Vagina (tissue), 2 donors: ENCODE data around the gene CCDC177. TPM values are rescaled to one million over a fixed set of nuclear protein-coding genes. Genes with fewer than 3 reads are reported as not detected.

Experiments used
- DNase-seq, 2 donors: peaks; one replicate each; pipeline ENCODE4 v3.0.0-alpha.2; 2017; ENCODE audit errors: extremely low spot score in 2 of 2
- H3K27ac ChIP-seq: fragments of 200-600 bp; sonication (generic); one replicate; pipeline ENCODE4 v1.5.1; 2019
- H3K27me3 ChIP-seq: fragments of 200-600 bp; sonication (generic); one replicate; pipeline ENCODE4 v1.5.1; 2019
- H3K36me3 ChIP-seq, 2 donors: fragments of 200-600 bp; sonication (generic); one replicate each; pipeline ENCODE4 v1.5.1; 2017 to 2019
- H3K4me1 ChIP-seq: fragments of 200-600 bp; sonication (generic); one replicate; pipeline ENCODE4 v1.5.1; 2019
- H3K4me3 ChIP-seq, 2 donors: fragments of 200-600 bp; sonication (generic); 1 replicate in 1 of 2; 2 replicates in 1 of 2; pipeline ENCODE4 v1.5.1; 2016 to 2019
- H3K9me3 ChIP-seq: fragments of 200-600 bp; sonication (generic); one replicate; pipeline ENCODE4 v1.5.1; 2019
- POLR2A ChIP-seq, 2 donors: fragments of 450-650 bp; IDR thresholded peaks; one replicate each; pipeline ENCODE4 v1.6.1; 2017; ENCODE audit warnings: antibody characterized with exemption in 2 of 2, mild to moderate bottlenecking in 2 of 2, moderate library complexity in 2 of 2
- POLR2AphosphoS5 ChIP-seq, 2 donors: sonication (generic); formaldehyde crosslinking; IDR thresholded peaks; one replicate each; pipeline ENCODE4 v1.9.0; 2017; ENCODE audit warnings: antibody characterized with exemption in 2 of 2, mild to moderate bottlenecking in 2 of 2, low read depth in 1 of 2; ENCODE audit not compliant: insufficient read depth in 1 of 2
- intact Hi-C: fragments of 100-400 bp; cut with DNase I; formaldehyde crosslinking; loops from one replicate; pipeline ENCODE4 v1.15.1; 2023
- total RNA-seq: library from RNA; depleted of rRNA; stranded (reverse); fragments of >200 nt; gene quantifications from one replicate; pipeline ENCODE4 v1.2.3, GENCODE V29; 2016
- TF ChIP-seq, protein P1 (sequence below), 3 experiments: fragments of 450-650 bp in 2 of 3; fragments of 200-600 bp in 1 of 3; sonication (generic) in 1 of 3; IDR thresholded peaks; one replicate each; pipeline ENCODE4 v1.5.1; 2017 to 2019; ENCODE audit warnings: antibody characterized with exemption in 3 of 3, mild to moderate bottlenecking in 2 of 3, moderate library complexity in 2 of 3

The CCDC177 gene
- total RNA-seq, 1 donor from 2014 or later: not detected

DNA sequence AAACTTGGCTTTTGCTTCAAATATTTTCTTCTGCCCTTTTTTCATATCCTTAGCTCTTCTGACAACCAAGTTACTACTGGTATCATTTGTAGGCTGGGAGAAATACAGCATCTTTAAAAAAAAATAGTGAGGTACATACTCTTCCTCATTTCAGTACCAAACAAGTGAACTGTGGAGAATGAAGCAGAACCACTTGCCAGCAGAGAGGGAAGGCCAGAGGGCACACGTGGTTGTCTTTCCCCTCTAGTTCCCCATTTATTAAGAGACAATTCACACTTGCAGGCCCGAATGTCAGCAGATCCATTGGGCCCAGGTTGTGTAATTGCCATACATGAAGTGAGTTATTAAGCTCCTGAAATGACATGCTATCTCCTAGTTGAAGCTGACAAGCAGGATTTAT lies 39.9 kb upstream of the CCDC177 start:
- Histone ChIP-seq H3K4me1 (peaks cover 84% of the 10 kb centered on the region), H3K4me3 (no peak overlapping the region), H3K27ac (peak overlapping the region; percentile 75), H3K9me3 (no peaks in the 10 kb centered on the region), H3K36me3 (no peaks in the 10 kb centered on the region), H3K27me3 (no peaks in the 10 kb centered on the region)
- TF ChIP-seq POLR2A (IDR thresholded peaks at IDR 0.05): no peak
- TF ChIP-seq, protein P1, sequence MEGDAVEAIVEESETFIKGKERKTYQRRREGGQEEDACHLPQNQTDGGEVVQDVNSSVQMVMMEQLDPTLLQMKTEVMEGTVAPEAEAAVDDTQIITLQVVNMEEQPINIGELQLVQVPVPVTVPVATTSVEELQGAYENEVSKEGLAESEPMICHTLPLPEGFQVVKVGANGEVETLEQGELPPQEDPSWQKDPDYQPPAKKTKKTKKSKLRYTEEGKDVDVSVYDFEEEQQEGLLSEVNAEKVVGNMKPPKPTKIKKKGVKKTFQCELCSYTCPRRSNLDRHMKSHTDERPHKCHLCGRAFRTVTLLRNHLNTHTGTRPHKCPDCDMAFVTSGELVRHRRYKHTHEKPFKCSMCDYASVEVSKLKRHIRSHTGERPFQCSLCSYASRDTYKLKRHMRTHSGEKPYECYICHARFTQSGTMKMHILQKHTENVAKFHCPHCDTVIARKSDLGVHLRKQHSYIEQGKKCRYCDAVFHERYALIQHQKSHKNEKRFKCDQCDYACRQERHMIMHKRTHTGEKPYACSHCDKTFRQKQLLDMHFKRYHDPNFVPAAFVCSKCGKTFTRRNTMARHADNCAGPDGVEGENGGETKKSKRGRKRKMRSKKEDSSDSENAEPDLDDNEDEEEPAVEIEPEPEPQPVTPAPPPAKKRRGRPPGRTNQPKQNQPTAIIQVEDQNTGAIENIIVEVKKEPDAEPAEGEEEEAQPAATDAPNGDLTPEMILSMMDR (IDR thresholded peaks at IDR 0.05): no peak
- no peak for TF ChIP-seq POLR2AphosphoS5 (IDR thresholded peaks at IDR 0.05; ENCODE audit: insufficient read depth in 1 of 2, low read depth in 1 of 2)
- intact Hi-C loops: loop anchor here (5.0 kb wide), 1 partner anchor 98 kb away; no protein-coding TSS in a partner anchor
- DNase-seq: no peak

DNA sequence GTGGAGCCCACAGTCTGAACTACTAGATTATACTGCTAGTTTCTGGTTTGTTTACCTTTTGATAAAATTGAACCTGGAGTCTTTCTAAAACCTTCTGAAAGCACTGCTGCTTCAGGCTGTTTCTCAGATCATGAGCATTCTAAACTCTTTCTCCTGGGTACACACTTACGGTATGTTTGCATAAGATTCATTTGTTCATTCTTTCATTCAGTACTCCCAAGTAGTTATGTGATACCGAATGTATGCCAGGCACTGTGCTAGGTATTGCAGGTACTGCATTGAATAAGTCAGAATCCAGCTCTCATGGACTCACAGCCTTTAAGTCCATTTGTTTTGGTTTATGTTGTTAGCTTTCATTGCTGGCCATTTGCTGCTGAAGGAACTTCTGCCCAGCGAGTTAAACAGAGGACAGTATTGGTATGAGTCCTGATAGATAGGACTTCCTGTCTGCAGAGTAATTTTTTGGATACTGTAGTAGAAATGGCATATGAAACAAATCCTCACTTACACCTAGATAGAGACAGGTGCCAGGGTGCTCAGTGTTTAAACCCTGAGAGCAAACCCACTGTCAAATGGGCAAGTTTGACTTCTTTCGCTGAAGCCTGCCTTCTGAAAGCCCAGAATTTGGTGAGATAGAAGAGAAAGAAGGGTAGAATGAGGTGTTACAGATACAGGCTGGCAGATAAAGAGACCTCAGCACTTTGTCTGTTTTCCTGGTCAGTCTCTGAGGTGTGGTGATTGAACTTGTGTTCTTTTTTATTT lies 38.8 kb upstream of the CCDC177 start:
- peak overlapping the region; percentile 92 to 93 for H3K4me3 ChIP-seq
- DNase-seq: no peak
- peak overlapping the region; percentile 97 for H3K27ac ChIP-seq
- H3K4me1 ChIP-seq: peaks cover 73% of the 10 kb centered on the region
- TF ChIP-seq POLR2AphosphoS5 (IDR thresholded peaks at IDR 0.05; ENCODE audit: insufficient read depth in 1 of 2, low read depth in 1 of 2) (no peak), POLR2A (IDR thresholded peaks at IDR 0.05) (no peak)
- TF ChIP-seq, protein P1 (IDR thresholded peaks at IDR 0.05): no peak
- H3K9me3 ChIP-seq: no peaks in the 10 kb centered on the region
- no peaks in the 10 kb centered on the region for H3K27me3 ChIP-seq
- intact Hi-C loops: loop anchor here (5.0 kb wide), 1 partner anchor 99 kb away; no protein-coding TSS in a partner anchor
- H3K36me3 ChIP-seq: no peaks in the 10 kb centered on the region

DNA sequence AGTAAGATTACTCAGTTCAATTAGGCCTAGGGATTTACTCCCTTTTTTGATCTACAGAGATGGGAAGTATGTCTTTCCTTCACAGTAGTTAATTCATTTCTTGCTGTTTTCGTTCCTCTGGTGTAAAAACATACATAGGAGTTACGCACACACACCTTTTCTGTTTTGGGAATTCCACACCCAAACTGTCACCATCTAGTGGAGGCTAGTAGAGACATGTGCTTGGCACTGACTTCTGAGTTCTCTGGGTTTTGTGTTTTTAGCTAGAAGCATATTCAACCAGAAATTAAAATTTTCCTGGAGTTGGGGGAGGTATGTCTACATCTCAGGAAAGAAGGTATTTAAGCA lies 38.1 kb upstream of the CCDC177 start:
- intact Hi-C loops: loop anchor here (5.0 kb wide), 1 partner anchor 100 kb away; no protein-coding TSS in a partner anchor
- TF ChIP-seq POLR2AphosphoS5 (IDR thresholded peaks at IDR 0.05; ENCODE audit: insufficient read depth in 1 of 2, low read depth in 1 of 2) (no peak), POLR2A (IDR thresholded peaks at IDR 0.05) (no peak)
- TF ChIP-seq, protein P1 (IDR thresholded peaks at IDR 0.05): no peak

DNA sequence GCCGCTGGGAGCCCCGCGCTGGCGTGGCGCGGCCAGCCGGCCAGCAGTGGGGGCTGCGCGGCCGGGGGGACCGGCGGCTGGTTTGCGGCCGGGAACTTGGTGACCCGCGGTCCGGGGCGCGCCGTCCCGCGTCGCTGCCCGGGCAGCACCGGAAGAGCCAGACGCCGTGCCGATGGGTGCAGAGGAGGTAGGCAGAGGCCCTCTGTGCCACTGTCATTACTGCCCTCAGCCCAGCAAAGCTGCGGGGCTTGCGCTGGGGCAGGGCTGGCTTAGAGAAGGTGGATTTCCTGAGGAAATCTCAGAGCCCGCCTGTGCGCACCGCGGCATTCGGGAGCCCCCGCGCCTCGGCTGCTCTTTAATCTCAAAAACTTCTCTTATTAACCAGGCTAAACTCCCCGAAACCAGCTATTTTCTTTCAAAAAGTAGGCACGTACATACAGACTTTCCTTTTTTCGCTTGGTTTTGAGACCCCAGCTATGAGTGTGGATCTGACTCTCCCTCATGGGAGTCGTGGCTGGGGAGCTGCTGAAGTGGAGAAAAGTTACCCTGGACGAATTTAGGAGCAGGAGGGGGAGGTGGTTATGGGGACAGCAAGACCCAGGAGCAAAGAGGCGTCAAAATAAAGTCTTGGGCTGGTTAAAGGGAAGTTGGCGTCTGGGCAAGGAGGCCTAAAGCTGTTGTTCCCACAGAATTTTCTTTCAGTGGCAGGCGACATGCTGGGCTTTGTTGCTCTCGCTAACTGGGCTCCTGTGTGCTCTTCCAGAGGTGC lies 37.5 kb upstream of the CCDC177 start:
- Histone ChIP-seq H3K4me3 (peak overlapping the region; percentile 92 to 93), H3K27ac (peak overlapping the region; percentile 97), H3K4me1 (peaks cover 65% of the 10 kb centered on the region), H3K27me3 (no peaks in the 10 kb centered on the region), H3K9me3 (no peaks in the 10 kb centered on the region), H3K36me3 (no peaks in the 10 kb centered on the region)
- DNase-seq: no peak
- intact Hi-C loops: loop anchor here (5.0 kb wide), 1 partner anchor 100 kb away; no protein-coding TSS in a partner anchor
- TF ChIP-seq POLR2A (IDR thresholded peaks at IDR 0.05) (no peak), POLR2AphosphoS5 (IDR thresholded peaks at IDR 0.05; ENCODE audit: insufficient read depth in 1 of 2, low read depth in 1 of 2) (no peak)
- TF ChIP-seq, protein P1 (IDR thresholded peaks at IDR 0.05): no peak

More for the DNA sequence above, 38.1 kb upstream of the CCDC177 start:
- Histone ChIP-seq H3K4me3 (peak overlapping the region; percentile 92 to 93), H3K9me3 (no peaks in the 10 kb centered on the region), H3K27me3 (no peaks in the 10 kb centered on the region), H3K27ac (peak overlapping the region; percentile 97), H3K4me1 (peaks cover 67% of the 10 kb centered on the region), H3K36me3 (no peaks in the 10 kb centered on the region)
- no peak for DNase-seq
